Measurements from ENCODE around the gene SGPP2.
"Not testable (repeated sequence)": the region's sequence is repeated elsewhere in the genome, so short reads cannot be mapped to it uniquely, and the experiment has no call there.

SGPP2 gene

GRCh38 chr2:222434204-222434603 lies 9.9 kb downstream of the SGPP2 start:
- TF ChIP-seq, protein P1, sequence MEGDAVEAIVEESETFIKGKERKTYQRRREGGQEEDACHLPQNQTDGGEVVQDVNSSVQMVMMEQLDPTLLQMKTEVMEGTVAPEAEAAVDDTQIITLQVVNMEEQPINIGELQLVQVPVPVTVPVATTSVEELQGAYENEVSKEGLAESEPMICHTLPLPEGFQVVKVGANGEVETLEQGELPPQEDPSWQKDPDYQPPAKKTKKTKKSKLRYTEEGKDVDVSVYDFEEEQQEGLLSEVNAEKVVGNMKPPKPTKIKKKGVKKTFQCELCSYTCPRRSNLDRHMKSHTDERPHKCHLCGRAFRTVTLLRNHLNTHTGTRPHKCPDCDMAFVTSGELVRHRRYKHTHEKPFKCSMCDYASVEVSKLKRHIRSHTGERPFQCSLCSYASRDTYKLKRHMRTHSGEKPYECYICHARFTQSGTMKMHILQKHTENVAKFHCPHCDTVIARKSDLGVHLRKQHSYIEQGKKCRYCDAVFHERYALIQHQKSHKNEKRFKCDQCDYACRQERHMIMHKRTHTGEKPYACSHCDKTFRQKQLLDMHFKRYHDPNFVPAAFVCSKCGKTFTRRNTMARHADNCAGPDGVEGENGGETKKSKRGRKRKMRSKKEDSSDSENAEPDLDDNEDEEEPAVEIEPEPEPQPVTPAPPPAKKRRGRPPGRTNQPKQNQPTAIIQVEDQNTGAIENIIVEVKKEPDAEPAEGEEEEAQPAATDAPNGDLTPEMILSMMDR (IDR thresholded peaks at IDR 0.05; ENCODE audit: low read depth, low read length) = no peak
- no peak overlapping the region for H3K4me3 ChIP-seq (replicated peaks in 1 of 2; ENCODE audit: low read depth in 2 of 2, low read length in 2 of 2)
- no peak for DNase-seq (ENCODE audit: low read depth in 2 of 2)

GRCh38 chr2:222435400-222436039 lies 11.2 kb downstream of the SGPP2 start:
- not testable (repeated sequence) for DNase-seq (ENCODE audit: low read depth in 2 of 2); H3K4me3 ChIP-seq (replicated peaks in 1 of 2; ENCODE audit: low read depth in 2 of 2, low read length in 2 of 2)

GRCh38 chr2:222436040-222436413 lies 11.7 kb downstream of the SGPP2 start:
- DNase-seq (ENCODE audit: low read depth in 2 of 2) = no peak
- TF ChIP-seq, protein P1 (IDR thresholded peaks at IDR 0.05; ENCODE audit: low read depth, low read length) = no peak
- no peak overlapping the region for H3K4me3 ChIP-seq (replicated peaks in 1 of 2; ENCODE audit: low read depth in 2 of 2, low read length in 2 of 2)

- no peak overlapping the region for H3K4me3 ChIP-seq (replicated peaks in 1 of 2; ENCODE audit: low read depth in 2 of 2, low read length in 2 of 2)
- no peak for DNase-seq (ENCODE audit: low read depth in 2 of 2)
- TF ChIP-seq, protein P1 (IDR thresholded peaks at IDR 0.05; ENCODE audit: low read depth, low read length) = no peak
Measured at GRCh38 chr2:222439692-222440091, 15.3 kb downstream of the SGPP2 start.

GRCh38 chr2:222440673-222441422 lies 16.5 kb downstream of the SGPP2 start:
- no peak overlapping the region for H3K4me3 ChIP-seq (replicated peaks in 1 of 2; ENCODE audit: low read depth in 2 of 2, low read length in 2 of 2)
- TF ChIP-seq, protein P1 (IDR thresholded peaks at IDR 0.05; ENCODE audit: low read depth, low read length) = no peak
- DNase-seq (ENCODE audit: low read depth in 2 of 2) = peak; percentile 59 to 74

DNA sequence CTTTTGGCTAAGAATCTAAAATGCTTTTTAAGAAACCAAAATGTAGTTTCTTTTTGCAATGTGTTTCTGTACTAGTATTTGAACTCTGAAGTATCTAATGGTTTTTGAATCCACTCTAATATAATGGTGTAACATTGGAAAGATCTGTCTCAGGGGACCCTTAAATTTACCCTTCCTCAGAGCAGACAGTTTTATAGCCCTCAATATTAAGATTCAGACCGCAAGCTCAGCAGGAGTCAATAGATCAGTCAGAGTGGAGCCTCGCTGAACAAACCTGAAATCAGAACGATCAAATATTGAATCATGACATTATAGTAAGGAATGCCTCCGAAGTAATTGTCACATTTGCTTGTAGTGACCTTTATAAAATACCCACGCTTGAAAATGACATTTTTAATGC lies 18.3 kb downstream of the SGPP2 start:
- TF ChIP-seq, protein P1 (IDR thresholded peaks at IDR 0.05; ENCODE audit: low read depth, low read length) = no peak
- DNase-seq (ENCODE audit: low read depth in 2 of 2) = no peak
- H3K4me3 ChIP-seq (replicated peaks in 1 of 2; ENCODE audit: low read depth in 2 of 2, low read length in 2 of 2) = no peak overlapping the region

DNA sequence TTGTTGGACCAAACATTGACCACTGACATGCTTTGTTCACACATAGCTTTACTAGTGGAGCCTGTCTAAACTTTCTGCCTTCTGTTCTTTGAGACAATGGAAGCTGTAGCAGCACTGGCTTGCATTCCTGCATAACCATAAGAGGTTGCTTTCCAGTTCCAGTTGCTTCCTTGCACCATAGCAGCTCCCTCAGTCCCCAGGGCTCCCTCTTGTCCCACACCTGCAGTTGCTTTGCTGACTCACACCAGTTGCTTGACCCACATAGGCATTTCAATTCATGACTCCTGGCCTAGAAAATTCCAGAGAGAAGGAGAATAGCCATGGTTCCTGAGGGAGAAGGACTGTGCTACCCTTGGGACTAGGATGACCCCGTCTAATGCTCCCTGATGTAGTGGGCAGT lies 20.9 kb downstream of the SGPP2 start:
- no peak overlapping the region for H3K4me3 ChIP-seq (replicated peaks in 1 of 2; ENCODE audit: low read depth in 2 of 2, low read length in 2 of 2)
- peak in 1 of 2 donors; percentile 33 for DNase-seq (ENCODE audit: low read depth in 2 of 2)
- TF ChIP-seq, protein P1 (IDR thresholded peaks at IDR 0.05; ENCODE audit: low read depth, low read length) = no peak
